ENCODE measurements around the gene RAVER2. TPM values are rescaled to one million over a fixed set of nuclear protein-coding genes. Genes with fewer than 3 reads are reported as not detected.

Gene RAVER2
- polyA plus RNA-seq, 1 donor (not counting 4 experiments of a cell fraction or from before 2014, with no cell fraction given) = 9.1 TPM

DNA sequence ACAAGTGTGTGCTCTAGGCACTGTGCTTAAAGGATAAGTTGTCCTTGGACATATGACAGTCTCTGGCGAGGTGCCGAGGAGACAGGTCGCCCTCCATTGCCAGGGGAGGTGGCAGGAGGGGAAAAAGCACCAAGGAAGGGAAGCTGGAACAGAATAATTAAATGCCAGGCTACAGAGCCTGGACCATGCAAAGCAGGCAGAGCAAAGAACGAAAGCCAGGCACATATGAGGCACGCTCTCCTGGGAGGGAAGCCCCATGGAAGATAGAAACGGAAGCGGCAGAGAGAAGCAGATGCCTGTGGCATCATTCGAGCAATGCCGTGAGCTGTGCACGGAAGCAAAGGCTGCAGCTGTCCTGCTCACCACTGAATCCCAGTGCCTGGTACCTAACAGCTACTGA is 130.2 kb downstream of the RAVER2 start:
- Histone ChIP-seq H3K9me1 (ENCODE audit: control insufficient read depth, extremely low read depth, insufficient read depth, low read length) (no peaks in the 10 kb centered on the region), H2AFZ (ENCODE audit: control insufficient read depth, low read length) (no peak overlapping the region), H3K79me2 (ENCODE audit: control insufficient read depth, insufficient read depth, low read length) (no peaks in the 10 kb centered on the region), H3K9ac (ENCODE audit: control insufficient read depth, extremely low read depth, insufficient read depth, low read length) (no peak overlapping the region), H3K4me2 (ENCODE audit: control insufficient read depth, extremely low read depth, insufficient read depth, low read depth, low read length) (no peak overlapping the region), H3K4me1 (ENCODE audit: control insufficient read depth, extremely low read depth, insufficient read depth, low read length) (no peaks in the 10 kb centered on the region), H3K4me3 (ENCODE audit: control insufficient read depth in 2 of 3, extremely low read depth in 1 of 3, insufficient read depth in 2 of 3, low read depth in 1 of 3, low read length in 3 of 3) (no peak overlapping the region), H3K27ac (ENCODE audit: control insufficient read depth, insufficient read depth, low read length) (no peak overlapping the region), H3K27me3 (ENCODE audit: control insufficient read depth, extremely low read depth, insufficient read depth, low read length) (no peaks in the 10 kb centered on the region), H4K20me1 (ENCODE audit: control insufficient read depth, extremely low read depth, insufficient read depth, low read length) (no peaks in the 10 kb centered on the region), H3K9me3 (ENCODE audit: control insufficient read depth, low read depth, low read length) (no peaks in the 10 kb centered on the region), H3K36me3 (ENCODE audit: control insufficient read depth in 2 of 2, extremely low read depth in 1 of 2, insufficient read depth in 2 of 2, low read length in 2 of 2) (peaks cover 10 to 11% of the 10 kb centered on the region in 2 experiments)
- FAIRE-seq = no peak
- dilution Hi-C loops (cut with MboI; ENCODE audit: extremely low pct_ligation_motif_present, low sequenced_read_pairs) = no loop called here
- DNase-seq (ENCODE audit: low read depth, low spot score) = no peak
- TF ChIP-seq, protein P1, sequence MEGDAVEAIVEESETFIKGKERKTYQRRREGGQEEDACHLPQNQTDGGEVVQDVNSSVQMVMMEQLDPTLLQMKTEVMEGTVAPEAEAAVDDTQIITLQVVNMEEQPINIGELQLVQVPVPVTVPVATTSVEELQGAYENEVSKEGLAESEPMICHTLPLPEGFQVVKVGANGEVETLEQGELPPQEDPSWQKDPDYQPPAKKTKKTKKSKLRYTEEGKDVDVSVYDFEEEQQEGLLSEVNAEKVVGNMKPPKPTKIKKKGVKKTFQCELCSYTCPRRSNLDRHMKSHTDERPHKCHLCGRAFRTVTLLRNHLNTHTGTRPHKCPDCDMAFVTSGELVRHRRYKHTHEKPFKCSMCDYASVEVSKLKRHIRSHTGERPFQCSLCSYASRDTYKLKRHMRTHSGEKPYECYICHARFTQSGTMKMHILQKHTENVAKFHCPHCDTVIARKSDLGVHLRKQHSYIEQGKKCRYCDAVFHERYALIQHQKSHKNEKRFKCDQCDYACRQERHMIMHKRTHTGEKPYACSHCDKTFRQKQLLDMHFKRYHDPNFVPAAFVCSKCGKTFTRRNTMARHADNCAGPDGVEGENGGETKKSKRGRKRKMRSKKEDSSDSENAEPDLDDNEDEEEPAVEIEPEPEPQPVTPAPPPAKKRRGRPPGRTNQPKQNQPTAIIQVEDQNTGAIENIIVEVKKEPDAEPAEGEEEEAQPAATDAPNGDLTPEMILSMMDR (optimal IDR thresholded peaks at IDR 0.05 in 1 of 3, IDR thresholded peaks at IDR 0.05 in 1 of 3, conservative IDR thresholded peaks at IDR 0.05 in 1 of 3; ENCODE audit: extremely low read depth in 1 of 3, insufficient read depth in 2 of 3, low read length in 3 of 3) = no peak
- TF ChIP-seq EZH2 (IDR thresholded peaks at IDR 0.05; ENCODE audit: low read length) = no peak

DNA sequence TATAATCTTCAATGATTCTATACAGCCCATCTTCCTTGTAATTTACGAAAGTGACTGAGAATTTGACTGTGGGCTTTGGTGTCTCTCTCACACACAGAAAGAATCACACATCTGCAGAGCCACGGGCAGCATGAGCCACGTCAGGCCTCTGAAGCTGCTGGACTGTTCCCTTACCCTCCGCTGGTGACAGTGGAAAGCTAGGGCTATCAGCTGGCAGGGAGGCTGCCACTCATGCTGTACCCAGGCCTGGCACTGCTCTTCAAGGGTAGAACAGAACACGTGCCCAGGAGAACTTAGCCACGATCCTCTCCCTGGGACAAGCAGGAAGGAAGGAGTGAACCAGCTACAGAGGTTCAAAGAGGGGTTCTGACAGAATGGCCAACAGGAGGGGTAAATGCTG is 130.7 kb downstream of the RAVER2 start:
- H3K9me1 ChIP-seq (ENCODE audit: control insufficient read depth, extremely low read depth, insufficient read depth, low read length) = no peaks in the 10 kb centered on the region
- dilution Hi-C loops (cut with MboI; ENCODE audit: extremely low pct_ligation_motif_present, low sequenced_read_pairs) = no loop called here
- no peaks in the 10 kb centered on the region for H3K27me3 ChIP-seq (ENCODE audit: control insufficient read depth, extremely low read depth, insufficient read depth, low read length)
- H2AFZ ChIP-seq (ENCODE audit: control insufficient read depth, low read length) = no peak overlapping the region
- TF ChIP-seq EZH2 (IDR thresholded peaks at IDR 0.05; ENCODE audit: low read length) = no peak
- TF ChIP-seq, protein P1 (optimal IDR thresholded peaks at IDR 0.05 in 1 of 3, IDR thresholded peaks at IDR 0.05 in 1 of 3, conservative IDR thresholded peaks at IDR 0.05 in 1 of 3; ENCODE audit: extremely low read depth in 1 of 3, insufficient read depth in 2 of 3, low read length in 3 of 3) = no peak
- no peaks in the 10 kb centered on the region for H3K4me1 ChIP-seq (ENCODE audit: control insufficient read depth, extremely low read depth, insufficient read depth, low read length)
- DNase-seq (ENCODE audit: low read depth, low spot score) (no peak), FAIRE-seq (no peak)
- H3K4me2 ChIP-seq (ENCODE audit: control insufficient read depth, extremely low read depth, insufficient read depth, low read depth, low read length) = no peak overlapping the region
- no peaks in the 10 kb centered on the region for H4K20me1 ChIP-seq (ENCODE audit: control insufficient read depth, extremely low read depth, insufficient read depth, low read length)
- H3K79me2 ChIP-seq (ENCODE audit: control insufficient read depth, insufficient read depth, low read length) = no peaks in the 10 kb centered on the region
- H3K9me3 ChIP-seq (ENCODE audit: control insufficient read depth, low read depth, low read length) = no peaks in the 10 kb centered on the region
- no peak overlapping the region for H3K4me3 ChIP-seq (ENCODE audit: control insufficient read depth in 2 of 3, extremely low read depth in 1 of 3, insufficient read depth in 2 of 3, low read depth in 1 of 3, low read length in 3 of 3)
- H3K9ac ChIP-seq (ENCODE audit: control insufficient read depth, extremely low read depth, insufficient read depth, low read length) = no peak overlapping the region
- peaks cover 10 to 11% of the 10 kb centered on the region in 2 experiments for H3K36me3 ChIP-seq (ENCODE audit: control insufficient read depth in 2 of 2, extremely low read depth in 1 of 2, insufficient read depth in 2 of 2, low read length in 2 of 2)
- H3K27ac ChIP-seq (ENCODE audit: control insufficient read depth, insufficient read depth, low read length) = no peak overlapping the region

Measured in keratinocyte (primary cell).